ENCODE data around the gene SORCS2. TPM values are rescaled to one million over a fixed set of nuclear protein-coding genes. Genes with fewer than 3 reads are reported as not detected.

The SORCS2 gene
- polyA plus RNA-seq, 1 donor, result 6.9 TPM

DNA sequence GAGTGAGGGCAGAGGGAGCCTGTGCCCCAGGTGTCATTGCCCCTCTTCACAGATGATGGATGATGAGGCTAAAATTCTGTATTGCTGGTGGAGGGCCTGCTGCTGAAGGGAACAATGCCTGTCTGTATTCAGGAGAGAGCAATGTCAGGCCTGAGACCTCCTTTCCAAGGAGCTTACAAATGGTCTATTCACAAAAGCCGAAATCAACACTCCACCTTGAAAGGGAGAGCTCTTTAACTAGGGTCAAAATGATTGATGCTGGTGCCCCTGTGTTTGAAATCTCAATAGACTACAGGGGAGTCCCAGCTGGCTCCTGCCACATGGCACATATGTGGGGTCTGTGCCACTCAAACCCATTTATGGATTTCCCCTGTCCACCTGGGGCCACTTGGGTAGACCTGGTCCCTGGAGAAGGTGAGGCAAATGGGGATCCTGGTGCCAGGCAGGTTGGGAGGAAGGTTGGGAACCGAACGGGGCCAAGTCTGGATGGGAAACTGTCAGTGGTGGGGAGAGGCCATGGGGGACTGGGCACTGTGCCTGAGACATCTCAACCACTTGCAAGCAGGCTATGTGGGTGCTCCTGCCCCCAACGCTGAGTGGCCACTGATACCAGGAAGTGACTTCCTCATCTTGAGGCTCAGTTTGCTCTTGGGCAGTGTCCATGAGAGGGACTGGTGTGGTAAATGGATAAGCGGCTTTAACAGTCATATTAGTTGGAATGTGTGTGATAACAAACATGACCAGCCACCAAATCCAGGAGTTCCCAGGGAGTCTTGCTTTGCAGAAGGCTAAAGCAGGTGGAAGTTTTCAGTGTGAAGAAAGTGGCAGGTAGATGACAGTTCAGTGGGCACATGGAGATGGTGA is 466.2 kb downstream of the SORCS2 start:
- DNase-seq, result no peak

DNA sequence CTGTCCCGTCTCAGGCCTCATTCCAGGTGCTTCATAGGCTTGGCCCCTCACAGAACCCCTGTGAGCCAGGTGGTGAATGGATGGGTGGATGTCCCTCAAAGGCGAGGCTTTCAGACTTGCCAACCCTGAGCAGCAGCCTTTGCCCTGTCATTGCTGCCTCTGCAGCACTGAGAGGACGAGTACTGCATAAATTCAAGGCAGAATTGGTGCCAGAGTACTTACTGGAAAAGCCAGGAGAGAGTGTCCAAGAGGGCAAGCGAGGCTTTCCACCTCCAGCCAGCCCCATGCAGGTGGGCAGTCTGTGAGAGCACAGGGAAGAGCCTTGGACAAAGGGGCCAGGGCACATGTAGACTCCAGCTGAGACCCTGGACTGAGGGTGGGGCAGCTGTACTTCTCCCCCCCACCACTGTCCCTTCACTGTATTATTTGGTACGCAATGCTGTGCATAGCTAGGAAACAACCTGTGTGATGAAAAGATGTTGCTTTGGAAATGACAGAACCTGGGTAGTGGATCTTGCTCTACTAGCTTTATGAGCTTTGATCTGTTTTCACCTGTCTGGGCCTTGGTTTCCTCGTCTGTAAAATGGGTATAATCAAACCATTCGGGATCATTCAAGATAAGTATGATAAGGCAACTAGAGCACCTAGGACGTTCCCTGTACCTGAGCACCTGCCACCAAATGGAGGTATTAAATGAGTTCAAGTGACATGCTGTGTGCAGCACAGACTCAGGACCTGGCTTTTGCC is 467.3 kb downstream of the SORCS2 start:
- DNase-seq, result no peak

DNA sequence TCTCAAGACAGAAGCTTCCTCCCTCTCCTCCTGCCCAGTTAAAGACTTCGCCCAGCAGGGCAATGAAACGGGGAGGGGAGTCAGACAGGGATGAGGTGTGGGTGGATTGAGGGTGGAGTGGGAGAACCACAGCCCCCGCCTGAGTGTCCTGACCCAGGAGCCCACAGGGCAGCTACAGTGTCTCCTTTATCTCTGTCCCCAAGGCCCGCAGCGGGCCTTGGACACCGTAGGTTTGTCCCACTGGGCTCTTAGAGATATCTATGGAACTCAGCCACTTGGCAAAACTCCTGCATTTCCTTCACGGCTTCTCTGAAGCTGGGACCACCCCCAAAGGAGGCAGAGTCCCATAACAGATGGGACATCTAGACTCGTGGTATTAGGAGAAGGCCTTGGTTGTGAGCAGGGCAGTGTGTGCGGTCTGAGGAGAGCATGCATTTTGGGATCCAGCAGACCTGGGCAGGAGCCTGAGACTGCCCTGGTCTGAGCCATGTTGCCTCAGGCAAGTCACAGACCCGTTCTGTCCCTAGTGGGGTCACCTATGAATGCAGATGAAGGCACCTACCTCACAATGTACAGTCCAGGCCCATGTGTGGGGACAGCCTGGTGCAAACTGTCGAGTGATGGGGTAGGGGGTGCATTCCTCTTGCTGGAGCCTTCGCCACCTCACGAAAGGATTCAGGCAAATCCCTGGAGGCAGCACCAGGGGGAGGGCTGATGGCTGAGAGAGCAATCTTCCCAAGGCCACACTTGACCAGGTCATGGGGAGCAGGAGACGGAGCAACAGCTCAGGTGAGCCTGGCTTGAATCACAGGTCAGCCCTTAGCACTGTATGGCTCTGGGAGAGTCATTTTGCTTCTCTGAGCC is 468.1 kb downstream of the SORCS2 start:
- no peak for DNase-seq

DNA sequence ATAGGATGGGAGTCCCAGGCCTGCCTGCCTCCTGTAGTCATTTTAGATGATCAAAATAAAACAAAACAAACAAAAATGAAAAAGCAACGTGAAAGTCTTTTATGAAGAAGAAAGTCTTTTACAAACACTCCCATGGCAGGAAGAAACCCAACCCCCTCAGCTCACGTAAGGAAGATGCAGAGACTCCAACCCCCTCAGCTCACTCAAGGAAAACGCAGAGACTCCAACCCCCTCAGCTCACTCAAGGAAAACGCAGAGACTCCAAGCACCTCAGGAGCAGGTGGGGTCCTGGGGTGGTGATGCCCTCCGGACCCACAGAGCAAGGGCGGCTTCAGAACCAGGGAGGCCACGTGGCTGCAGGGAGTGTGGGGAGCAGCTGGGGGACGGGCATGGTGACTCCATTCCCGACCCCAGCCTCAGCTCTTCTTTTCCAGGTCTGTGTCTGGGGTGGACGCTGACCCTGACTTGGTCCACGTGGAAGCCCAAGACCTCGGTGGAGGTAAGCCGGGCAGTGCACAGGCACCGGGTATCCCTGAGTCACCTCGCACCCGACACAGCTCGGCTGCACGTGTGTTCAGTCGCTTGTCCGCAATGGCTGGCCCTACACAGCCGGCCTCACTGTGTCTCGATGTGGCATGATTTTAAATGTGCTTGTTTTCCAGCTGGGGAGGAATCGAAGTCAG is 468.9 kb downstream of the SORCS2 start:
- no peak for DNase-seq

DNA sequence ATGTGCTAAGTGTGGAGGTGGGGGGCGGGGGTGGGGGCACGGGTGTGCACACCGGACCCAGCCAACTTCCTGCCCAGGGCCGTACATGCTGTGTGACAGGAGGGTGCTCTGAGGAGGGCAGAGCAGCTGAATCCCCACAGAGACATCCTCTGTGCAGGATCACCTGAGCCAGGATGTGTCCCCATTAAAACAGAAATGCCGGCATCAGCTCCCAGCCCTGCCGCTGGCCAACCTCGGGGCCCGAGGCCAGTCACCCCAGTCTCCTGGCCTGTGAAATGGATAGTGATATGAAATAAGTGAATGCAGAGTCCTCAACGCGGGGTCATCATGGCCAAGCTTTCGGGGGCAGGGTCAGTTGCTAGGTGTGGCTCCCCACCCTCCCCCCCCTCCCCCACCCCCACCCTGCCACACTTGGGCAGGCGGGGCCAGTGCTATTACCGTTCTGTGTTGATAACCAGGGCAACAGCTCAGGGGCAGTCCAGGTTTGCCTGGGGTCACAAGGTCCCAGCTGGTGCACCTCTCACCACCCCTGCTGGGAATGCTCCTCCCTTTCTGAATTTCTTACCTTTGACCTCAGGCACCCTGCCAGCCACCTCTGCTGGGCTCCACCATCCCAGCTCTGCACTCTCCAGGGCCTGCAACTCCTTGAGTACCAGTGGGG is 469.6 kb downstream of the SORCS2 start:
- no peak for DNase-seq

DNA sequence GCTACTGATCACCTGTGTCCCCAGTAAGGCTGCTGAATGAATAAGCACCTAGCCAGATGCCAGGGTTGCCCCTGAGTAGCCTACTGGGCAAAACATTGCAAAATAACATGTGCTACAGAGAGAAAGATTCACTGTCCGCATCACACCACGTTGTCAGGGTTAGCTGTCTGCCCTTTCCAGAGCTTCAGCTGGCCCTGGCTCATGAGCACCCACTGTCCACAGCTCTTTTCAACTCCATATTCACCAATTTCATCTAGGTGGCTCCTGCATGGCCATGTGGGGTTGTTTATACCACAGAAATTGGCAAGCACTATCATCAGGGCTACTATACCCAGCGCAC is 470.1 kb downstream of the SORCS2 start:
- DNase-seq, result no peak

DNA sequence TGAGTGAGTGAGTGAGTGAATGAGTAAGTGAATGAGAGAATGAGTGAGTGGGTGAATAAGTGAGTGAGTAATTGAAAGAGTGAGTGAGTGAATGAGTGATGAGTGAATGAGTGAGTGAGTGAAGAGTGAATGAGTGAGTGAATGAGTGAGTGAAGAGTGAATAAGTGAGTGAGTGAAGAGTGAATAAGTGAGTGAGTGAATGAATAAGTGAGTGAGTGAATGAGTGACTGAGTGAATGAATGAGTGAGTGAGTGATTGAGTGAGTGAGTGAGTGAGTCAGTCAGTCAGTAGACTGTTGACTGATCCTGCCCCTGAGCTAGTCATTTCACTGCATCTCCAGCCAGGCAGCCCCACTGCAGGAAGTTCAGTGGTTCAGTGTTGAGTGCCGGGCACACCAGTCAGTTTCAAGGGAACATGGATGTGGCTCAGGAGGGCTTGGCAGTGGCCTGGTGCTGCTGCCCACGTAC is 470.8 kb downstream of the SORCS2 start:
- no peak for DNase-seq

DNA sequence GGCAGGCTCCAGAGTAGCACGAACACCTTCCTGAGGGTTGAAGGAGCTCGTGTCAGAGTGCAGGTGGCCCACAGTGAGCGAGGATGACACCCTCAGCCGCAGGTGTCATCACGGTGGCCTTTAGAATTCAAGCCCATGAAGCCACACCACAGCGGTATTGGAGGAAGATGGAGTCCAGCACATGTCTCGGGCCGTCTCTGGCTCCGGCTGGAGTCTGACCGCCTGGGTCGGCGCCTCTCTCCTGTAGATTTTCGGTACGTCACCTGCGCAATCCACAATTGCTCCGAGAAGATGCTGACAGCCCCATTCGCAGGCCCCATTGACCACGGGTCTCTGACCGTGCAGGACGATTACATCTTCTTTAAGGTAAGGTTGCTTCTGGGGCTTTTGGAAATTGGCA is 471.8 kb downstream of the SORCS2 start:
- no peak for DNase-seq

DNA sequence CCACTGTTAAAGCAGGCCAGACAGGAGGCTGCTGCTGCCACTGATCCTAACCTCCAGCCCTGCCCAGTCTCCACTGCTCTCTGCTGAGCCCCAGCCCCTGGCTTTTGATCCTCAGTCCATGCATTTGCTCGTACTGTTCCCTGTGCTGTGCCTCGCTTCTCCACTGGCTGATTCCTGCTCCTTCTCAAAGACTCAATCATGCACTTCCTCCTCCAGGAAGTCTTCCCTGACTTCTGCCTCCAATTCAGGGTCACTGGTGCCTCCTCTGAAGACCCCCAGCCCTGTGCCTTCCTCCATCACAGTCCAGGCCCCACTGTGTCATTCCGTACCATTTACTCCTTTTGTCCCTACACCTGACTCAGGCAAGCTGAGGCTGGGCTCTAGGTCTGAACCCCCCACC is 473.0 kb downstream of the SORCS2 start:
- no peak for DNase-seq

DNA sequence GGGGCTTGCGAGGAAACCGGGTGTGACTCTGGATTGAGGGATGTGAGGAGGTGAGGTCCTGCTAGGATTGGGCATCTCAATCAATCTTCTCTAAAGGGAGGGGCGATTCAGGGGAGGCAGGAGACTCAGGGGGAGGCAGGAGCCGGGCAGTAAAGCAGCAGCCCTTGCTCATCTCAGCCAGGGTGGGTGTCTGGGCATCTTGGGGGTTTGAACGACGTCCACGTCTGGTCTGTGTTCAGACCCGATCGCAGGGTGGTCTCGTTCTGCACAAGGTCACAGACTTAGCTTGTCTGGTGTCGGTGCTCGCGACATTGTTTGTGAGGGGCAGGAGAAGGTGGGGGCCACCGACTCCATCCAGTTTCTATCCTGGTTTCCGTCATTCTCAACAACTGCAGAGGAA is 473.7 kb downstream of the SORCS2 start:
- no peak for DNase-seq

DNA sequence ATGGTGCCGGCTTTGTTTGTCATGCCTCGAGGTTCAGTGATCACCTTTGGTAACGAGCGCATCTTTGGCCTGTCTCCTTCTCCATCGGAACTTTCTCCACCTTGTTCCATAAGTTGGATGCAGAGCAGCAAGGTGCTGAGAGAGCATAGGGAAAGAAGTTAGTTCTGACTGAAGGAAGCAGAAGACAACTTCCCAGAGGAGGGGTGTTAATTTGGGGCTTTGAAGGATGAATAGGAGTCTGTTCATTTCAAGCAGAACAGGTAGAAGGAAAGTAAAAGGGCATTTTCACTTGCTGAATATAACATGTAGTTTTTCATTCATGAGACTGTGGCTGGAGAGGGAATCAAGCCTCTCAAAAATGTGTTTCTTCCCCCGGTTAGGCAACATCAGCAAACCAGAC is 474.4 kb downstream of the SORCS2 start:
- no peak for DNase-seq

DNA sequence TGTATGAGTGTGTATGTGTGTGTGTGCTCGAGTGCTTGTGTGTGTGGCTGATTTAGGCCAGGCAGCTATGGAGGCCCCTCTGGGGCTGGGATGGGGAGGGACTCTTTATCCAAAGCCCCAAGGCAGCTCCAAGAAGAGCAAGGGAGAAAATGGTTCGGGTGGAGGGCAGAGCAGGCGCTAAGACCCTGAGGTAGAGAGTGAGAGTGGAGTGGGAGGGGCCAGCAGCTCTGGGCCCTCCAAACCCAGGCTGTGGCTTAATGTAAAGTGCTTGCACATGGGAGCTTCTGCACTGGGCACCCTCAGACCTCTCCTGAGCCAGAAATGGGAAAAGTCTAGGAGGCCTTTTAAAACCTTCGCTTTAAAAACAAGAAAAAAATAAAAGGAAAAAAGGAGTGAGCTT is 475.9 kb downstream of the SORCS2 start:
- DNase-seq, result no peak

DNA sequence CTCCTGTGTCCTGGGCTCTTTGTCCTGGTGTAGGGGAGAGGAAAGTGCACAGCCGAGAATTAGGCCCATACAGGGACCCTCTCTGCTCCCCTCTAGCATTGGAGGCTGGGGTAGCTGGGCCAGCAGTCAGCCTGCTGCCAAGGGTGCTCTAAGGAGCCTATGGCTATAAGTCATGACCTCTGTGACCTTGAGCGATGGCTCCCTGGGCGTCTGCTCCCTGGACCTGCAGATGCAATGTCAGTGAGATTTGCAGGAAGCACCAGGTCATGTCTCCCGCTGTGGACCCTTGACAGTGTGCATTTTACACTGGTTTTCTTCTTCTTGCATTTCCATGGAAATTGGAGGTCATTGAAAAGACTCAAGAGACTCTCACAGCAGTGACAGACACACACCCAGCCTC is 476.5 kb downstream of the SORCS2 start:
- no peak for DNase-seq

DNA sequence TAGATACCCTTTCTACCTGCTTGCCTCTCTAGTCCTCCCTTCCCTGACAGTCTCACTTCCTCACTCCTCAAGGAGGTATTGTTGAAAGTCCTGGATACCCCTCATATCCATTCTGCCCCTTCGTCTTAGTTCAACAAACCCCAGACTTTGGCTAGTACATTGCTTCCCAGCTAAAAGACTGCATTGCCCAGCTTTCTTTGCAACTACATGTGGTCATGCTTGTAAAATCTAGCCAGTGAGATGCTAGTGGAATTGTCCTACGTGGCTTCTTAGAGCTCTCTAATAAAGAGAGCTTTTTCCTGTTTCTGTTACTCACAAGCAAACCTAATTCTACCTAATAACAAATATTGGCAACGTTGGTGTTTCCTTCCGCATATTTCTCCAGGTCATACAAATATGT is 480.3 kb downstream of the SORCS2 start:
- no peak for DNase-seq

DNA sequence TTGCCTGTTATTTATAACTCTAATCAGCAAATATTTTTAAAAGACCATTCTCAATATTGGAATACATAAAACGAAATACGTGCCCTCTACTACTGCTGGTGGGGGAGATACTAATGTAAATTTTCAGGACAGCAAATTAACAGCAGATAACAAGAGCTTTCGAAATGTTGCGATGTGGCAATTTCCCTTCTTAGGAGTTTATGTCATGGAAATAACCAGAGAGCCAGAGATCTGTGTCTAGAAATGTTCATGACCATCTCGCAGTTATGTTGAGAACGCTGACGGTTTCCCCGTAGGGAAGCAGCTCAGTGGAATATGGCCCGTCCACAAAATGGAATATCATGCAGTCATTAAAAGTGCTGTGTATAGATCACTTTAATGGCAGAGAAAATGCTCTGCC is 480.8 kb downstream of the SORCS2 start:
- DNase-seq, result no peak

DNA sequence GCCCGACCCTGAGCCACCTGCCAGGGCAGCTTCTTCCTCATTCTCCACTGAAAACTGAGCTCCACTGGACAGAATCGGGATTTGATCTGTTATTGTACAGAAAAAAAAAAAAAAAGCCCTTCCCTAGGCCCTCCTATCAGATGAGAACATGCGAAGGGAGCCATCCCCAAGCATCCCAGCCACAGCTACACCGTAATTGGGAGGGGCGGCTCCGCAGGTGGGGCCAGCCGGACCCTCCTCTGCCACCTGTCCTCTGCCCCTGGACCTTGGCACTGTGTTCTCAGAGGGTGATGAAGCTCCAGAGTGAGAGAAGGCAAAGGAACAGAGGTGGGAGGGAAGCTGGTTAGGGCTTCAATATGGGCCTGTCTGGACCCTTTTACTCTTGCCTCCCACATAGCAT is 482.4 kb downstream of the SORCS2 start:
- DNase-seq, result no peak

DNA sequence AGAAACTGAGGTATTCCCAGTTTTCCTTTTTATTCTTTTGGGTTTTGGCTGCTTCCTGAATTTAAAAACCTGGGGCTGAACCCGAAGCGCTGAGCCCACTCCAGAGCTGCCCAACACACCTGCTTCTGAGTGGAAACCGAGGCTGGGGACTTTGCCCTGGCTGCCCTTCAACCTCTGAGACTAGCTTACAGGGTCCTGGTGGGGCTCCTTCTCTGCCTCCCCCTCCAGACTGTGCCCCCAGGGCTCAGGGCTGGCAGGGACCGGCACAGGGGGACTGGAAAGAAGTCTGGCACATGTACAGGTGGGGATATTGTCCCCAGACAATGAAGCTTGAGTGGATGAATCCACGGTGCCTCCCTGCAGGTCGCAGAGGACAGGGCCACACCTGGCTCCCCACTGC is 482.8 kb downstream of the SORCS2 start:
- no peak for DNase-seq

DNA sequence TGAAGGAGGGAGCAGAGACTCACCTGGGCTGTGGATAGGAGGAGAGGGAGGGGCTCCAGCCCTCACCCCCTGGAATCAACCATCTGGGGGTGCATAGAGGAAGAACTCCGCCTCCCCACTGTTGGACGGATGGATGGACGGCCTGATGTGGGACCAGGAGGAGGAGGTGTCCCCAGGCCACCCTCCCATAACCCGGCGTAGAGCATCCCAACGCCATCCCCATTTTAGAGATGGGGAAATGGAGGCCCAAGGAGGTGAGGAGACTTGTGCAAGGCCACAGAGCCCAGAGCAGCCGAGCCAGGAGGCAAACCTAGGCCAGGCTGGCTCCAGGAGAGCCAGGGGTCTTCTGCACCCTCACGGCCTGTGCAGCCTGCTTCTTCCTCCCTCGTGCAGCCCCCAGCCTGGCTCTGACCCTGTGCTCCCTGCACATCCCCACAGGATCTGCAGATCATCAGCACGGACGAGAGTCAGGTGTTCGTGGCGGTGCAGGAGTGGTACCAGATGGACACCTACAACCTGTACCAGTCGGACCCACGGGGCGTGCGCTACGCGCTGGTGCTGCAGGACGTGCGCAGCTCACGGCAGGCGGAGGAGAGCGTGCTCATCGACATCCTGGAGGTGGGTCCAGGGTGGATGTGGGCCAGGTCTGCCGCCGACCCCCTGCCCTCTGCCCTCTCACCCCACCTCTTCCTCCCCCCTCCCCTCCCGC is 483.4 kb downstream of the SORCS2 start:
- no peak for DNase-seq

DNA sequence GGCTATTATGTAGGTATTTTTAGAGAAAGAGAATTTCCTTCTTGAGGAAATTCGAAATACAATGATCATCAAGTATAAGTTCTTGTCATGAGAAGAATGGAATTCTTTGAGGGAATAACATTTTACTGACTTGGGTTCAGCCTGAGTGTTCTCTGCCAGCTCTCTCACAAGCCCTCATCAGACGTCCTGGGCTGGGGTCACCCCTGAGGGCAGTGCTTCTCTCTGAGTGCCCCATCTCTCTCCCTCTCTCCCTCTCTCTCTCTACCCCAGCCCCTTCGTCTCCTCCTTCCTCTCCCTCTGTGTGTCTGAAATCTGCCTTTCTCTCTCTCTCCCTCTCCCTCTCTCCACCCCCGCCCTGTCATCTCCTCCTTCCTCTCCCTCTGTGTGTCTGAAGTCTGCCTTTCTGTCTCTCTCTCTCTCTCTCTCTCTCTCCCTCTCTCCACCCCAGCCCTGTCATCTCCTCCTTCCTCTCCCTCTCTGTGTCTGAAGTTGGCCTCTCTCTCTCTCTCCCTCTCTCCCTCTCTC is 484.1 kb downstream of the SORCS2 start:
- DNase-seq, result no peak

DNA sequence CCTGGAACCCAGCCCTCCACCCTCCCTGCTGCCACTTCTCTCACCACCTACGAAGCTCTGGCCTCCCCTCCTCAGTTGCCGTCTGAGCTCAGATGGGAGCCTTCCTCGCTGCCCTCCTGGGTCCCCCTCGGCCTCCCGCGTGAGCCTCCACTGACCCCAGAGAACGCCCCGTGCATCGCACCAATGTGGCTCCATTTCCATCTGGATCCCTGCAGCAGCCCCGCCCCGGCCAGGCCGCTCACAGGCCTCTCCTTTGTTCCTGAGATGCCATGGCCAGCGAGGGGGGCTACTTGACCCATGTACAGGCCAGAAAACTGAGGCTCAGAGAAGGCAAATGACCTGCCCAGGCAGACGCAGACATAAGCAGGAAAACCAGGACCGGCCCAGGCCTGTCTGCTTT is 484.7 kb downstream of the SORCS2 start:
- DNase-seq, result no peak

DNA sequence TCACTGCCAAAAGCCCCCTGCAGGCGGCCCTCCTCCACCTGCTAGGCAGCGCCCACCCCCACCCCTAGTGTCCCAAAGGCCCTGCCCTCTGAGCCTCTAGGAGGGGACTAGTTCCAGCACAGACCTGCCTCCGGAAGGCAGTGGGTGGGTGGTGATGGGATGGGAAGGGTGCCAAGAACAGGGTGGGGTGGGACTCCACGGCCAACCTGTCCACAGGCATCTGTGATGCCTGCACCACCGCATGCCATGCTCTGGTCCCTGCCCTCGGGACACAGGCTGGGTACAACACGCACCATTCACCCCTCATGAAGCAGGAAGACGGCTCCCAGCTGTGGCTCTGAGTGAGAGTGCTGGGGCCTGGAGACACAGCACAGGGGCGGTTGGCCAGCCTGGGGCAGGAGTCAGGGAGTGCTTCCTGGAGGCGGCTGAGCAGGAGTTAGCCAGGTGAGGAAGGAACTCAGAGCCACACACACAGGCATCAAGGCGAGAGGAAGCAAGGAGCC is 485.5 kb downstream of the SORCS2 start:
- no peak for DNase-seq
